Fibroblast of skin of right biceps (primary cell): ENCODE measurements around the gene MAGEA2B.
"Not testable (repeated sequence)": the region's sequence is repeated elsewhere in the genome, so short reads cannot be mapped to it uniquely, and the experiment has no call there.

Experiments
- DNase-seq: peaks from one replicate; pipeline ENCODE4 v3.0.0-alpha.2; 2013

Gene MAGEA2B, protein sequence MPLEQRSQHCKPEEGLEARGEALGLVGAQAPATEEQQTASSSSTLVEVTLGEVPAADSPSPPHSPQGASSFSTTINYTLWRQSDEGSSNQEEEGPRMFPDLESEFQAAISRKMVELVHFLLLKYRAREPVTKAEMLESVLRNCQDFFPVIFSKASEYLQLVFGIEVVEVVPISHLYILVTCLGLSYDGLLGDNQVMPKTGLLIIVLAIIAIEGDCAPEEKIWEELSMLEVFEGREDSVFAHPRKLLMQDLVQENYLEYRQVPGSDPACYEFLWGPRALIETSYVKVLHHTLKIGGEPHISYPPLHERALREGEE

DNA sequence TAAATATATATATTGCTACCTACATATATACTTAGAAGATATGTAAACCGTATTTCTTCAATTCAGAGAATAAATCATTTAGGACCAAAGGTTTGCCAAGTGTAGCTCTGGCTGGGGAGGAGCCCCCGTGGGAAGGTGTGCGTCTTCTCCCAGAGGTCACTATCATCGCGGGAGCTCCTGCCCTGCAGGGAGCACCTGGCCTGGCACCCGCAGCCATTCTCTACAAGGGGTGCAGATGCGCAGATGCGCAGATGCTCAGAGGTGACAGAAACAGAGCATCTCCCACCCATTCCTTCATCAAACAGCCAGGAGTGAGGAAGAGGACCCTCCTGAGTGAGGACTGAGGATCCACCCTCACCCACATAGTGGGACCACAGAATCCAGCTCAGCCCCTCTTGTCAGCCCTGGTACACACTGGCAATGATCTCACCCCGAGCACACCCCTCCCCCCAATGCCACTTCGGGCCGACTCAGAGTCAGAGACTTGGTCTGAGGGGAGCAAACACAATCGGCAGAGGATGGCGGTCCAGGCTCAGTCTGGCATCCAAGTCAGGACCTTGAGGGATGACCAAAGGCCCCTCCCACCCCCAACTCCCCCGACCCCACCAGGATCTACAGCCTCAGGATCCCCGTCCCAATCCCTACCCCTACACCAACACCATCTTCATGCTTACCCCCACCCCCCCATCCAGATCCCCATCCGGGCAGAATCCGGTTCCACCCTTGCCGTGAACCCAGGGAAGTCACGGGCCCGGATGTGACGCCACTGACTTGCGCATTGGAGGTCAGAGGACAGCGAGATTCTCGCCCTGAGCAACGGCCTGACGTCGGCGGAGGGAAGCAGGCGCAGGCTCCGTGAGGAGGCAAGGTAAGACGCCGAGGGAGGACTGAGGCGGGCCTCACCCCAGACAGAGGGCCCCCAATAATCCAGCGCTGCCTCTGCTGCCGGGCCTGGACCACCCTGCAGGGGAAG is at the start of gene MAGEA2B:
TSS of gene MAGEA2B (plus strand) at position 814 of the 973 bp plus-strand sequence. CDS start 2,479 bp downstream, outside the sequence.
- DNase-seq: not testable (repeated sequence)

DNA sequence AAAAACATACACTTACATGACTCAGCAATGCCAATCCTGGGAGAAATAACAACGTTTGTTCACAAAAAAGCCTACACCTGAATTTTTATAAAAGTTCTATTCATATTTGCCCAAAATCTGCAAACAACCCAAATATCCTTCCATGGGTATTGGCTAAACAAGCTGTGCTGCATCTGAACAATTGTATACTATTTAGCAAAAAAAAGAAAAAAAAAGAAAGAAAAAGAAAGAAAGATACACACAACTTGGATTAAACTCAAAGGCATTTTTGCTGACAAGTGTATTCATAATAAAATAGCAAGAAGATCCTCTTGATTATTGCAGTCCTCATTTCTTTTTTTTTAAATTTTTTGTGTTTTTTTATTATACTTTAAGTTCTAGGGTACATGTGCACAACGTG is 40.3 kb upstream of the MAGEA2B start:
- DNase-seq: no peak

DNA sequence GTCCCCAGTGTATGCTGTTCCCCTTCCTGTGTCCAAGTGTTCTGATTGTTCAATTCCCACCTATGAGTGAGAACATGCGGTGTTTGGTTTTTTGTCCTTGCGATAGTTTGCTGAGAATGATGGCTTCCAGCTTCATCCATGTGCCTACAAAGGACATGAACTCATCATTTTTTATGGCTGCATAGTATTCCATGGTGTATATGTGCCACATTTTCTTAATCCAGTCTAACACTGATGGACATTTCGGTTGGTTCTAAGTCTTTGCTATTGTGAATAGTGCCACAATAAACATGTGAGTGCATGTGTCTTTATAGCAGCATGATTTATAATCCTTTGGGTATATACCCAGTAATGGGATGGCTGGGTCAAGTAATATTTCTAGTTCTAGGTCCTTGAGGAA is 39.8 kb upstream of the MAGEA2B start:
- DNase-seq: not testable (repeated sequence)

DNA sequence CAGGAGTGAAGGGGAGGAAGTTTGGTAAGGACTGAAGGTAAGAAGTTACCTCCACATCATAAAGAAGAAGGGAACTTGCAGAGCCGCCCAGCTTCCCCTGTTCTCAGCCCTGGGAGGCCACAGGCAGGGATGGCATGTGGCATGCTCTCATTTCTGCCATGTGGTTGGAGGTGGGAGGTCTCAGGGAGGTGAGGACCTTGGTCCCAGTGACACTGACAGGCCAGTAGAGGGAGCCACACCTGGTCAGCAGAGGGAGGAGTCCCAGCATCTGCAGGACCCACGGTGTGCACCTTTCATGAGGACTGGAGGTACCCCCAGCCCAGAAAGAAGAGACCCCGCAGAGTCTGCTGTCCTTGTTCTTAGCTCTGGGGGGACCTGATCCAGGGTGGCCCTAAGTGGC is 33.4 kb upstream of the MAGEA2B start:
- DNase-seq: not testable (repeated sequence)

DNA sequence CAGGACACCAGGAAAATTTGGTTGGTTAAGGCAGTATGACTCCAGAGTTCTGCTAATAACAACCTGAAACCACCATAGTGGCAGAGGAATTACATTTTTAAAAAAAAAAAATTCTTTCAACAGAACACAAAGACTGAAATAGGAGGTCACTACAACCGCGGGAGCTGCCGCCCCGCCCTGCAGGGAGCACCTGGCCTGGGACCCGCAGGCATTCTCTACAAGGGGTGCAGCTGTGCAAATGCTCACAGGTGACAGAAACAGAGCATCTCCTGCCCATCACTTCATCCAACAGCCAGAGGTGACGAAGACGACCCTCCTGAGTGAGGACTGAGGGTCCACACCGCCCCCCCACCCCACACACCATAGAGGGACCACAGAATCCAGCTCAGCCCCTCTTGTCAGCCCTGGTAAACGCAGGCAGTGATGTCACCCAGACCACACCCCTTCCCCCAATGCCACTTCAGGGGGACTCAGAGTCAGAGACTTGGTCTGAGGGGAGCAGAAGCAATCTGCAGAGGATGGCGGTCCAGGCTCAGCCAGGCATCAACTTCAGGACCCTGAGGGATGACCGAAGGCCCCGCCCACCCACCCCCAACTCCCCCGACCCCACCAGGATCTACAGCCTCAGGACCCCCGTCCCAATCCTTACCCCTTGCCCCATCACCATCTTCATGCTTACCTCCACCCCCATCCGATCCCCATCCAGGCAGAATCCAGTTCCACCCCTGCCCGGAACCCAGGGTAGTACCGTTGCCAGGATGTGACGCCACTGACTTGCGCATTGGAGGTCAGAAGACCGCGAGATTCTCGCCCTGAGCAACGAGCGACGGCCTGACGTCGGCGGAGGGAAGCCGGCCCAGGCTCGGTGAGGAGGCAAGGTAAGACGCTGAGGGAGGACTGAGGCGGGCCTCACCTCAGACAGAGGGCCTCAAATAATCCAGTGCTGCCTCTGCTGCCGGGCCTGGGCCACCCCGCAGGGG is 16.2 kb upstream of the MAGEA2B start, which contains the start of gene MAGEA3:
TSS of gene MAGEA3 (plus strand) at position 843 of the 980 bp plus-strand sequence. CDS start 2,039 bp downstream, outside the sequence.
- DNase-seq: not testable (repeated sequence)

DNA sequence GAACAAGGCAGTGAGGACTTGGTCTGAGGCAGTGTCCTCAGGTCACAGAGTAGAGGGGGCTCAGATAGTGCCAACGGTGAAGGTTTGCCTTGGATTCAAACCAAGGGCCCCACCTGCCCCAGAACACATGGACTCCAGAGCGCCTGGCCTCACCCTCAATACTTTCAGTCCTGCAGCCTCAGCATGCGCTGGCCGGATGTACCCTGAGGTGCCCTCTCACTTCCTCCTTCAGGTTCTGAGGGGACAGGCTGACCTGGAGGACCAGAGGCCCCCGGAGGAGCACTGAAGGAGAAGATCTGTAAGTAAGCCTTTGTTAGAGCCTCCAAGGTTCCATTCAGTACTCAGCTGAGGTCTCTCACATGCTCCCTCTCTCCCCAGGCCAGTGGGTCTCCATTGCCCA is 14.0 kb upstream of the MAGEA2B start:
- DNase-seq: not testable (repeated sequence)

DNA sequence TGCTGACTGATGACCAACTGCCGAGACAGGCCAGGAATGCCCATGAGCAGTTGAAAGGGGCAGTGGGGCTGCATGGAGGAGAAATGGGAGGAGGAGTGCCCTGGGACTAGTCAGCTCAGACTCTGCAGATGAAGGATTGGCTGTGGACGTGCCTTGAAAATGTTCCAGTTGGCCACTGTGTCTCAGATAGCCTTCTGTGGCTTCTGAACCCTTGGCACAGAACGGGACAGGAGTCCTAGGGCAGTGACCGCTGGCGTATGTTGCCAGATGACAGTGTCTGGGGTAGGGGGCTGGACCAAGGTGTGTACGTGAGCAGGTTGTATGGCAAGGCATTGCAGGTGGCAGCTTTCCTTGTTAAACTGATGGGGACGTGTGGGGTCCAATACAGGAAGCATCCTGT is 7.9 kb upstream of the MAGEA2B start:
- not testable (repeated sequence) for DNase-seq

DNA sequence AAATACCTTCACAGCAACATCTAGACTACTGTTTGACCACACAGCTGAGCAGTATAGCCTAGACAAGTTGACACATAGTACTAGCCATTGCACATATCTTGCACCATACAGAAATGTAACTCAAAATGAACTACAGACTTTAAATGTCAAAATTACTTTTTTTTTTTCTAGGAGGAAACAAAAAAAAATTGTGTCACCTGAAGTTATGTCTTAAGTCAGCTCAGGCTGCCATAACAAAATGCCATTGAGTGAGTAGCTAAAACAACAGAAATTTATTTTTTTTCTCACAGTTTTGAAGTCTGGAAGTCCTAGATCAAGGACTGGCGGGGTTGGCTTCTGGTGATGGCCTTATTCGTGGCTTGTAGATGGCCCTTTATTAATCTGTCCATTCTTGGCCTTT is 5.3 kb upstream of the MAGEA2B start, which contains the start of gene CSAG2:
TSS of gene CSAG2 (minus strand) at position 101 of the 400 bp plus-strand sequence. CDS start 161 bp downstream, outside the sequence.
- DNase-seq: not testable (repeated sequence)

DNA sequence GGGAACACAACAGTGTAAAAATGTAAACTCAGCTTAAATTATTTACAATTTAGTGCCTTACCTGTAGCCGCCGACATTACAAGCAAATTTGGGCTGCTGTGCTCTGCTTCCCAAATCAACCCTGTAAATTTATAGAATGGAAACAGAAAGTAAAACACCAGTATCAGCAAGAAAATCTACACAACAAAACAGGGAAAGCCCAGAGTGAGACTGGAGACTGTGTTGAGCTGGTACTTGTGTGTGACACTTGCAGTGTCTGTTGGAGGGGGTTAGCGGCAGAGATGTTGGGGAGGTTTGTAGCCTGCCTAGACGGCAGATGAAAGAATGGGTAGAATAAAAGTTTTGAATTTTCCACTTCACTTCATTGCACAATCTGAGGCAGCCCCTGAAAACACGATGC is 1.2 kb upstream of the MAGEA2B start:
- not testable (repeated sequence) for DNase-seq

DNA sequence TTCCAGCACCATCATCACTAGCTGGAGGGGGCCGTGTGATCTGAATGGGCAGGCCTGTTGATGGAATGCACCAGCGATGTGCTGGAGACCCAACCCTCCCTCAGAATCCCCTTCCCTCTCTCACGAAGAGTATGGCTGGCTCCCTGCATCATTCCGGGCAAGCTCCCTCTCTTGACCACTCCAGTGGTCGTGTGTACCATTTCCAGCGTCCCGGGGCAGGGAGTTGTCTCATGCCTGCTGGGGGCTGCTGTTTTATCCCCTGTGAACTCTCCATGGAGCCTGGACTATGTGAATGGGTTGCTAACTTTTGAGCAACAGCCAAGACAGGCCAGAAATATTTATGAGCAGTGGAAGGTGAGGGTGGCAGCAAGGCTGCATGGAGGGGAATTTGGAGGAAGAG is 11.0 kb downstream of the MAGEA2B start:
- DNase-seq: no peak

DNA sequence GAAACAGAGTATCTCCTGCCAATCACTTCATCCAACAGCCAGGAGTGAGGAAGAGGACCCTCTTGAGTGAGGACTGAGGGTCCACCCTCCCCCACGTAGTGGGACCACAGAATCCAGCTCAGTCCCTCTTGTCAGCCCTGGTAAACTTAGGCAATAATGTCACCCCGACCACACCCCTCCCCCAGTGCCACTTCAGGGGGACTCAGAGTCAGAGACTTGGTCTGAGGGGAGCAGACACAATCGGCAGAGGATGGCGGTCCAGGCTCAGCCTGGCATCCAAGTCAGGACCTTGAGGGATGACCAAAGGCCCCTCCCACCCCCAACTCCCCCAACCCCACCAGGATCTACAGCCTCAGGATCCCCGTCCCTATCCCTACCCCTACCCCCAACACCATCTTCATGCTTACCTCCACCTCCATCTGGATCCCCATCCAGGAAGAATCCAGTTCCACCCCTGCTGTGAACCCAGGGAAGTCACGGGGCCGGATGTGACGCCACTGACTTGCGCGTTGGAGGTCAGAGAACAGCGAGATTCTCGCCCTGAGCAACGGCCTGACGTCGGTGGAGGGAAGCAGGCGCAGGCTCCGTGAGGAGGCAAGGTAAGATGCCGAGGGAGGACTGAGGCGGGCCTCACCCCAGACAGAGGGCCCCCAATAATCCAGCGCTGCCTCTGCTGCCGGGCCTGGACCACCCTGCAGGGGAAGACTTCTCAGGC is 19.0 kb downstream of the MAGEA2B start, which contains the start of the genes CSAG1 and MAGEA12:
TSS of gene CSAG1 (minus strand) at position 461 of the 715 bp plus-strand sequence. CDS start 1,261 bp downstream, outside the sequence.
TSS of gene MAGEA12 (plus strand) at position 497 of the 715 bp plus-strand sequence. CDS start 2,405 bp downstream, outside the sequence.
- no peak for DNase-seq

DNA sequence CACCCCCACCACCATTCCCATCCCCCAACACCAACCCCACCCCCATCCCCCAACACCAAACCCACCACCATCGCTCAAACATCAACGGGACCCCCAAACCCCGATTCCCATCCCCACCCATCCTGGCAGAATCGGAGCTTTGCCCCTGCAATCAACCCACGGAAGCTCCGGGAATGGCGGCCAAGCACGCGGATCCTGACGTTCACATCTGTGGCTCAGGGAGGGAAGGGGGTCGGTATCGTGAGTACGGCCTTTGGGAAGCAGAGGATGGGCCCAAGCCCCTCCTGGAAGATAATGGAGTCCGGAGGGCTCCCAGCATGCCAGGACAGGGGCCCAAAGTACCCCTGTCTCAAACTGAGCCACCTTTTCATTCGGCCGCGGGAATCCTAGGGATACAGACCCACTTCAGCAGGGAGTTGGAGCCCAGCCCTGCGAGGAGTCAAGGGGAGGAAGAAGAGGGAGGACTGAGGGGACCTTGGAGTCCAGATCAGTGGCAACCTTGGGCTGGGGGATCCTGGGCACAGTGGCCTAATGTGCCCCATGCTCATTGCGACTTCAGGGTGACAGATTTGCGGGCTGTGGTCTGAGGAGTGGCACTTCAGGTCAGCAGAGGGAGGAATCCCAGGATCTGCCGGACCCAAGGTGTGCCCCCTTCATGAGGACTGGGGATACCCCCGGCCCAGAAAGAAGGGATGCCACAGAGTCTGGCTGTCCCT is 19.9 kb downstream of the MAGEA2B start:
- DNase-seq: not testable (repeated sequence)

DNA sequence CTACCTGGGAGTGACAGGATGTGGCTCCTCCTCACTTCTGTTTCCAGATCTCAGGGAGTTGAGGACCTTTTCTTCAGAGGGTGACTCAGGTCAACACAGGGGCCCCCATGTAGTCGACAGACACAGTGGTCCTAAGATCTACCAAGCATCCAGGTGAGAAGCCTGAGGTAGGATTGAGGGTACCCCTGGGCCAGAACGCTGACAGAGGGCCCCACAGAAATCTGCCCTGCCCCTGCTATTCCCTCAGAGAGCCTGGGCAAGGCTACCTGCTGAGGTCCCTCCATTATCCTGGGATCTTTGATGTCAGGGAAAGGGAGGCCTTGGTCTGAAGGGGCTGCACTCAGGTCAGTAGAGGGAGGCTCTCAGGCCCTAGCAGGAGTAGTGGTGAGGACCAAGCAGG is 20.7 kb downstream of the MAGEA2B start:
- DNase-seq: no peak

DNA sequence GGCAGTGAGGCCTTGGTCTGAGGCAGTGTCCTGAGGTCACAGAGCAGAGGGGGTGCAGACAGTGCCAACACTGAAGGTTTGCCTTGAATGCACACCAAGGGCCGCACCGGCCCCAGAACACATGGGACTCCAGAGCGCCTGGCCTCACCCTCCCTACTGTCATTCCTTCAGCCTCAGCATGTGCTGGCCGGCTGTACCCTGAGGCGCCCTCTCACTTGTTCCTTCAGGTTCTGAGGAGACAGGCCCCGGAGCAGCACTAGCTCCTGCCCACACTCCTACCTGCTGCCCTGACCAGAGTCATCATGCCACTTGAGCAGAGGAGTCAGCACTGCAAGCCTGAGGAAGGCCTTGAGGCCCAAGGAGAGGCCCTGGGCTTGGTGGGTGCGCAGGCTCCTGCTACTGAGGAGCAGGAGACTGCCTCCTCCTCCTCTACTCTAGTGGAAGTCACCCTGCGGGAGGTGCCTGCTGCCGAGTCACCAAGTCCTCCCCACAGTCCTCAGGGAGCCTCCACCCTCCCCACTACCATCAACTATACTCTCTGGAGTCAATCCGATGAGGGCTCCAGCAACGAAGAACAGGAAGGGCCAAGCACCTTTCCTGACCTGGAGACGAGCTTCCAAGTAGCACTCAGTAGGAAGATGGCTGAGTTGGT is 21.6 kb downstream of the MAGEA2B start:
- no peak for DNase-seq

DNA sequence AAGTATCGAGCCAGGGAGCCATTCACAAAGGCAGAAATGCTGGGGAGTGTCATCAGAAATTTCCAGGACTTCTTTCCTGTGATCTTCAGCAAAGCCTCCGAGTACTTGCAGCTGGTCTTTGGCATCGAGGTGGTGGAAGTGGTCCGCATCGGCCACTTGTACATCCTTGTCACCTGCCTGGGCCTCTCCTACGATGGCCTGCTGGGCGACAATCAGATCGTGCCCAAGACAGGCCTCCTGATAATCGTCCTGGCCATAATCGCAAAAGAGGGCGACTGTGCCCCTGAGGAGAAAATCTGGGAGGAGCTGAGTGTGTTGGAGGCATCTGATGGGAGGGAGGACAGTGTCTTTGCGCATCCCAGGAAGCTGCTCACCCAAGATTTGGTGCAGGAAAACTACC is 22.1 kb downstream of the MAGEA2B start:
- not testable (repeated sequence) for DNase-seq

DNA sequence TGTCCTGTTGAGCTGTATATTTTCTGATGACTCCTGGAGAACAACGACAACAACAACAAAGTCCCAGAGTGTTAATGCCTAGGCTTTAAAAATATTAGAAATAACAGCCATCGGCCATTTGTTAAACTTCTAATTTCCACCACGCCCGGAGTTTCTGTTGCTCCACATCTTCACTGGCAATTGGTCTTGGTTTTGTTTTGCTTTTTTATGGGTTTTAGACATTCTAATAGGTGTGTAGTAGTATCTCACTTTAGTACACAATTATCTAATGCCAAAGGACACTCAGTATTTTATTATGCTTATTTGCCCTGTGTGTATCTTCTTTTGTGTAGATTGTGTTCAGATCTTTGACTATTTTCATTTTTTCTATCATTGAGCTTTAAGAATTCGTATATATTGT is 24.1 kb downstream of the MAGEA2B start:
- DNase-seq: no peak

DNA sequence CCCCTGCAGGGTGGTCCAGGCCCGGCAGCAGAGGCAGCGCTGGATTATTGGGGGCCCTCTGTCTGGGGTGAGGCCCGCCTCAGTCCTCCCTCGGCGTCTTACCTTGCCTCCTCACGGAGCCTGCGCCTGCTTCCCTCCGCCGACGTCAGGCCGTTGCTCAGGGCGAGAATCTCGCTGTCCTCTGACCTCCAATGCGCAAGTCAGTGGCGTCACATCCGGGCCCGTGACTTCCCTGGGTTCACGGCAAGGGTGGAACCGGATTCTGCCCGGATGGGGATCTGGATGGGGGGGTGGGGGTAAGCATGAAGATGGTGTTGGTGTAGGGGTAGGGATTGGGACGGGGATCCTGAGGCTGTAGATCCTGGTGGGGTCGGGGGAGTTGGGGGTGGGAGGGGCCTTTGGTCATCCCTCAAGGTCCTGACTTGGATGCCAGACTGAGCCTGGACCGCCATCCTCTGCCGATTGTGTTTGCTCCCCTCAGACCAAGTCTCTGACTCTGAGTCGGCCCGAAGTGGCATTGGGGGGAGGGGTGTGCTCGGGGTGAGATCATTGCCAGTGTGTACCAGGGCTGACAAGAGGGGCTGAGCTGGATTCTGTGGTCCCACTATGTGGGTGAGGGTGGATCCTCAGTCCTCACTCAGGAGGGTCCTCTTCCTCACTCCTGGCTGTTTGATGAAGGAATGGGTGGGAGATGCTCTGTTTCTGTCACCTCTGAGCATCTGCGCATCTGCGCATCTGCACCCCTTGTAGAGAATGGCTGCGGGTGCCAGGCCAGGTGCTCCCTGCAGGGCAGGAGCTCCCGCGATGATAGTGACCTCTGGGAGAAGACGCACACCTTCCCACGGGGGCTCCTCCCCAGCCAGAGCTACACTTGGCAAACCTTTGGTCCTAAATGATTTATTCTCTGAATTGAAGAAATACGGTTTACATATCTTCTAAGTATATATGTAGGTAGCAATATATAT is 39.5 kb downstream of the MAGEA2B start, which contains the start of gene MAGEA2:
TSS of gene MAGEA2 (minus strand) at position 157 of the 965 bp plus-strand sequence. CDS start 2,479 bp downstream, outside the sequence.
- DNase-seq: not testable (repeated sequence)

DNA sequence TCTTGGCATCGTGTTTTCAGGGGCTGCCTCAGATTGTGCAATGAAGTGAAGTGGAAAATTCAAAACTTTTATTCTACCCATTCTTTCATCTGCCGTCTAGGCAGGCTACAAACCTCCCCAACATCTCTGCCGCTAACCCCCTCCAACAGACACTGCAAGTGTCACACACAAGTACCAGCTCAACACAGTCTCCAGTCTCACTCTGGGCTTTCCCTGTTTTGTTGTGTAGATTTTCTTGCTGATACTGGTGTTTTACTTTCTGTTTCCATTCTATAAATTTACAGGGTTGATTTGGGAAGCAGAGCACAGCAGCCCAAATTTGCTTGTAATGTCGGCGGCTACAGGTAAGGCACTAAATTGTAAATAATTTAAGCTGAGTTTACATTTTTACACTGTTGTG is 40.4 kb downstream of the MAGEA2B start:
- DNase-seq: not testable (repeated sequence)
